A673 (cell line): ENCODE results near the gene PPAN. TPM values are rescaled to one million over a fixed set of nuclear protein-coding genes. Genes with fewer than 3 reads are reported as not detected.

Source experiments
- BruUV-seq: library from RNA; stranded (reverse); fragments of 400-500 nt; replicated peaks from 2 replicates; lab custom pipeline; 2021; lab: Mats Ljungman, UMichigan
- CTCF ChIA-PET: fragments of 300-600 bp; sonication (Branson Sonifier 250); formaldehyde crosslinking; loops from one replicate; lab custom pipeline; 2022; ENCODE audit warnings: antibody characterized with exemption; lab: Charles Lee
- POLR2A ChIA-PET: fragments of 300-600 bp; sonication (Branson Sonifier 250); formaldehyde crosslinking; loops from one replicate; lab custom pipeline; 2022; ENCODE audit warnings: antibody characterized with exemption; ENCODE audit not compliant: low non-redundant PET; lab: Charles Lee
- DNase-seq: peaks from one replicate; pipeline ENCODE4 v3.0.0-alpha.2; 2015; ENCODE audit warnings: low spot score
- H3K27ac ChIP-seq: fragments of 200-600 bp; sonication (generic); 2 replicates; pipeline ENCODE4 v1.5.1; 2016; ENCODE audit warnings: mixed run types, low read depth, mild to moderate bottlenecking, mixed read lengths, antibody characterized with exemption, low read length; ENCODE audit not compliant: poor library complexity, severe bottlenecking
- H3K27me3 ChIP-seq: fragments of 200-600 bp; sonication (generic); replicated peaks from 2 replicates; pipeline ENCODE4 v1.6.1; 2017; ENCODE audit warnings: mixed run types, low read depth, mild to moderate bottlenecking, mixed read lengths, antibody characterized with exemption, low read length; ENCODE audit not compliant: insufficient read depth, poor library complexity
- H3K36me3 ChIP-seq: fragments of 200-600 bp; sonication (generic); 2 replicates; pipeline ENCODE4 v1.6.1; 2016; ENCODE audit warnings: mixed run types, mild to moderate bottlenecking, mixed read lengths, antibody characterized with exemption, low read length; ENCODE audit not compliant: insufficient read depth, poor library complexity, severe bottlenecking
- H3K4me1 ChIP-seq: fragments of 200-600 bp; sonication (generic); 2 replicates; pipeline ENCODE4 v1.6.1; 2017; ENCODE audit warnings: mixed run types, mild to moderate bottlenecking, mixed read lengths, antibody characterized with exemption, low read length; ENCODE audit not compliant: insufficient read depth, poor library complexity, severe bottlenecking
- H3K4me3 ChIP-seq: fragments of 200-600 bp; sonication (generic); 2 replicates; pipeline ENCODE4 v1.5.1; 2016; ENCODE audit warnings: low read depth, mixed run types, mild to moderate bottlenecking, mixed read lengths, low read length; ENCODE audit not compliant: poor library complexity, severe bottlenecking
- H3K9me3 ChIP-seq: fragments of 200-600 bp; sonication (generic); 2 replicates; pipeline ENCODE4 v1.6.1; 2016; ENCODE audit warnings: mixed run types, low read depth, mild to moderate bottlenecking, mixed read lengths, antibody characterized with exemption, low read length; ENCODE audit not compliant: poor library complexity, severe bottlenecking
- EZH2 ChIP-seq: fragments of 200-600 bp; sonication (generic); IDR thresholded peaks from 2 replicates; pipeline ENCODE4 v1.6.1; 2017; ENCODE audit warnings: borderline replicate concordance, low read depth, mild to moderate bottlenecking, mixed read lengths, antibody characterized with exemption, low read length; ENCODE audit not compliant: poor library complexity, severe bottlenecking
- intact Hi-C: fragments of 100-400 bp; cut with micrococcal nuclease; formaldehyde crosslinking; loops from one replicate; pipeline ENCODE4 v1.10.0; 2022; ENCODE audit not compliant: unreplicated experiment
- total RNA-seq: library from RNA; stranded (reverse); gene quantifications from 2 replicates; pipeline ENCODE4 v1.2.3, GENCODE V29; 2021
- TF ChIP-seq, protein P1 (sequence below): fragments of 300-800, 200-600 bp; sonication (generic); conservative IDR thresholded peaks from 2 replicates; pipeline ENCODE4 v1.5.1; 2017; ENCODE audit warnings: low read depth, mild to moderate bottlenecking, antibody characterized with exemption, low read length, moderate library complexity, mixed read lengths

PPAN gene
- total RNA-seq, 1 experiment from 2014 or later = 132 TPM

GRCh38 chr19:10152100-10152499 is 45.9 kb downstream of the PPAN start:
- CTCF ChIA-PET = no interaction called here
- Histone ChIP-seq H3K4me1 (no peaks in the 10 kb centered on the region), H3K27me3 (no peaks in the 10 kb centered on the region), H3K9me3 (no peaks in the 10 kb centered on the region), H3K27ac (no peak overlapping the region), H3K36me3 (peaks cover 95% of the 10 kb centered on the region), H3K4me3 (no peak overlapping the region)
- TF ChIP-seq, protein P1, sequence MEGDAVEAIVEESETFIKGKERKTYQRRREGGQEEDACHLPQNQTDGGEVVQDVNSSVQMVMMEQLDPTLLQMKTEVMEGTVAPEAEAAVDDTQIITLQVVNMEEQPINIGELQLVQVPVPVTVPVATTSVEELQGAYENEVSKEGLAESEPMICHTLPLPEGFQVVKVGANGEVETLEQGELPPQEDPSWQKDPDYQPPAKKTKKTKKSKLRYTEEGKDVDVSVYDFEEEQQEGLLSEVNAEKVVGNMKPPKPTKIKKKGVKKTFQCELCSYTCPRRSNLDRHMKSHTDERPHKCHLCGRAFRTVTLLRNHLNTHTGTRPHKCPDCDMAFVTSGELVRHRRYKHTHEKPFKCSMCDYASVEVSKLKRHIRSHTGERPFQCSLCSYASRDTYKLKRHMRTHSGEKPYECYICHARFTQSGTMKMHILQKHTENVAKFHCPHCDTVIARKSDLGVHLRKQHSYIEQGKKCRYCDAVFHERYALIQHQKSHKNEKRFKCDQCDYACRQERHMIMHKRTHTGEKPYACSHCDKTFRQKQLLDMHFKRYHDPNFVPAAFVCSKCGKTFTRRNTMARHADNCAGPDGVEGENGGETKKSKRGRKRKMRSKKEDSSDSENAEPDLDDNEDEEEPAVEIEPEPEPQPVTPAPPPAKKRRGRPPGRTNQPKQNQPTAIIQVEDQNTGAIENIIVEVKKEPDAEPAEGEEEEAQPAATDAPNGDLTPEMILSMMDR = no peak
- TF ChIP-seq EZH2 = no peak
- POLR2A ChIA-PET = no interaction called here
- intact Hi-C loops = no loop called here
- no TSS peak for BruUV-seq
- no peak for DNase-seq

DNA sequence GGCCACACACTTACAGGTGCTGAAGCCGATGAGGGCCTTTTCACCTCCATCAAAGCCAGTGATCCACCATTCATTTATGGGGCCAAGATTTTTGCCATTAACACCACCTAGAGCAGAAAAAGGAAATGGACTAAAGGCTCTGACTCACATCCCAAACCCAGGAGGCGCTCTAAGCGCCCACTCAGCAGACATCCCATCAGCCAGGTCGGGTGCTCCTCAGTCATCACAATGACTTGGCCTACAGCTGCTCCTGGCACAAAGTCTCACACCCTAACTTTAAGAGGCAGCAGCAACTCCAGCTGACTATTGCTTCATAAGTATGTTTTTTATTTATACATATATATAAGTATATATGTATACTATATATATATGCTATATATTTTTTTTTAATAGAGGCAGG is 49.7 kb downstream of the PPAN start:
- no peak for TF ChIP-seq EZH2
- TF ChIP-seq, protein P1 = no peak
- Histone ChIP-seq H3K9me3 (no peaks in the 10 kb centered on the region), H3K4me3 (no peak overlapping the region), H3K36me3 (peaks cover 100% of the 10 kb centered on the region), H3K27me3 (no peaks in the 10 kb centered on the region), H3K4me1 (no peaks in the 10 kb centered on the region), H3K27ac (no peak overlapping the region)
- POLR2A ChIA-PET = no interaction called here
- no TSS peak for BruUV-seq
- no peak for DNase-seq
- CTCF ChIA-PET = no interaction called here
- intact Hi-C loops = no loop called here

DNA sequence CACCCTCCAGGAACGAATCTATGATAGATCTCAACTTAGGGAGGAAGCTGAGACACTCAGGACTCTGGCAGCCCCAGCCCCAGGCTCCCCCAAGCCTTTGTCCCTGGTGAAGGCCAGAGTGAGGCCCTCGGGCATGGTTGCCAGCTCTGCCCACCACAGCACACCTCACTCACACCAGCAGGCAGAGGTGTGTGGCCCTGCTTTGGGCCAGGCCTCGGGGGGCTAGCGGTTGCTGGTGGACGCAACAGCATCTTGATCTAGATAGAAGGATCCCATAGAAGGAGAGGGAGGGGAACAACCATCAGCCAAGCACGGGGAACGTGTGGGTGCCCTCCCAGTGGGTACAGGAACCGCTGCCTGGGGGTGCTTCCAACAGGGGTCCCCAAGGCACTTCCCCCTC is 51.9 kb downstream of the PPAN start:
- intact Hi-C loops = no loop called here
- H3K27me3 ChIP-seq = no peaks in the 10 kb centered on the region
- no peak overlapping the region for H3K27ac ChIP-seq
- no peak for DNase-seq
- peaks cover 100% of the 10 kb centered on the region for H3K36me3 ChIP-seq
- BruUV-seq = no TSS peak
- no peak overlapping the region for H3K4me3 ChIP-seq
- no peak for TF ChIP-seq EZH2
- TF ChIP-seq, protein P1 = no peak
- no peaks in the 10 kb centered on the region for H3K4me1 ChIP-seq
- ChIA-PET CTCF (no interaction called here), POLR2A (no interaction called here)
- no peaks in the 10 kb centered on the region for H3K9me3 ChIP-seq
